Trophoblast cell (in vitro differentiated cells and primary cell): Measurements from ENCODE around the gene TSHZ1.

Source experiments
- DNase-seq, 2 donors: peaks; one replicate each; pipeline ENCODE4 v3.0.0-alpha.2; 2016
- H2AFZ ChIP-seq: 2 replicates; pipeline ENCODE4 v1.6.1; 2013; ENCODE audit warnings: low read length, moderate library complexity, mild to moderate bottlenecking; ENCODE audit not compliant: insufficient read depth, poor library complexity
- H2AK5ac ChIP-seq: 2 replicates; pipeline ENCODE4 v1.6.1; 2013; ENCODE audit warnings: mild to moderate bottlenecking, low read length
- H2BK120ac ChIP-seq: 2 replicates; pipeline ENCODE4 v1.6.1; 2013; ENCODE audit warnings: low read length, mild to moderate bottlenecking, moderate library complexity; ENCODE audit not compliant: insufficient read depth, poor library complexity
- H2BK12ac ChIP-seq: 2 replicates; pipeline ENCODE4 v1.6.1; 2013; ENCODE audit warnings: mild to moderate bottlenecking, low read length, moderate library complexity
- H2BK5ac ChIP-seq: 2 replicates; pipeline ENCODE4 v1.6.1; 2013; ENCODE audit warnings: low read length, low read depth, moderate library complexity, mild to moderate bottlenecking; ENCODE audit not compliant: poor library complexity
- H3K14ac ChIP-seq: 2 replicates; pipeline ENCODE4 v1.6.1; 2013; ENCODE audit warnings: mild to moderate bottlenecking, low read length
- H3K18ac ChIP-seq: 2 replicates; pipeline ENCODE4 v1.6.1; 2013; ENCODE audit warnings: mild to moderate bottlenecking, low read length
- H3K23ac ChIP-seq: 2 replicates; pipeline ENCODE4 v1.6.1; 2013; ENCODE audit warnings: low read length
- H3K27ac ChIP-seq: 2 replicates; pipeline ENCODE4 v1.5.1; 2013; ENCODE audit warnings: low read depth, mild to moderate bottlenecking, inconsistent platforms, low read length, moderate library complexity
- H3K27me3 ChIP-seq: 2 replicates; pipeline ENCODE4 v1.6.1; 2013; ENCODE audit warnings: inconsistent platforms, mild to moderate bottlenecking, low read length, moderate library complexity; ENCODE audit not compliant: insufficient read depth
- H3K36me3 ChIP-seq, 2 experiments: 1 replicate in 1 of 2; 2 replicates in 1 of 2; pipeline ENCODE4 v1.6.1; 2013; ENCODE audit warnings: low read length in 2 of 2, mild to moderate bottlenecking in 2 of 2, moderate library complexity in 1 of 2; ENCODE audit not compliant: insufficient read depth in 2 of 2, control insufficient read depth in 1 of 2
- H3K4ac ChIP-seq: 2 replicates; pipeline ENCODE4 v1.6.1; 2013; ENCODE audit warnings: low read depth, mild to moderate bottlenecking, low read length, moderate library complexity
- H3K4me1 ChIP-seq, 2 experiments: 1 replicate in 1 of 2; 2 replicates in 1 of 2; pipeline ENCODE4 v1.6.1; 2013; ENCODE audit warnings: low read length in 2 of 2, mild to moderate bottlenecking in 2 of 2, moderate library complexity in 1 of 2; ENCODE audit not compliant: insufficient read depth in 2 of 2, control insufficient read depth in 1 of 2
- H3K4me2 ChIP-seq: 2 replicates; pipeline ENCODE4 v1.6.1; 2013; ENCODE audit warnings: inconsistent platforms, mild to moderate bottlenecking, low read length, moderate library complexity
- H3K4me3 ChIP-seq: 2 replicates; pipeline ENCODE4 v1.5.1; 2013; ENCODE audit warnings: mild to moderate bottlenecking, low read depth, low read length, inconsistent platforms
- H3K79me1 ChIP-seq: one replicate; pipeline ENCODE4 v1.6.1; 2013; ENCODE audit warnings: low read length
- H3K79me2 ChIP-seq: 2 replicates; pipeline ENCODE4 v1.6.1; 2013; ENCODE audit warnings: low read length, mild to moderate bottlenecking; ENCODE audit not compliant: control insufficient read depth, insufficient read depth, poor library complexity
- H3K9ac ChIP-seq: 2 replicates; pipeline ENCODE4 v1.6.1; 2013; ENCODE audit warnings: mild to moderate bottlenecking, low read length
- H3K9me3 ChIP-seq: 2 replicates; pipeline ENCODE4 v1.6.1; 2013; ENCODE audit warnings: low read depth, mild to moderate bottlenecking, control low read depth, inconsistent platforms, low read length; ENCODE audit not compliant: insufficient read depth
- H4K12ac ChIP-seq: 2 replicates; pipeline ENCODE4 v1.6.1; 2013; ENCODE audit warnings: low read depth, mild to moderate bottlenecking, low read length, moderate library complexity
- H4K8ac ChIP-seq: 2 replicates; pipeline ENCODE4 v1.6.1; 2013; ENCODE audit warnings: low read depth, mild to moderate bottlenecking, low read length, moderate library complexity
- H4K91ac ChIP-seq: one replicate; pipeline ENCODE4 v1.6.1; 2013; ENCODE audit warnings: low read depth, mild to moderate bottlenecking, low read length, moderate library complexity
- WGBS: extraction: QIAGEN DNeasy Blood & Tissue Kit; methylation state at CpG from one replicate; pipeline ENCODE4 v1.1.7; 2013; ENCODE audit warnings: missing lambda C conversion rate; ENCODE audit not compliant: insufficient read length, insufficient coverage; ENCODE audit errors: extremely low coverage; 5-methylcytosine and 5-hydroxymethylcytosine counted together

Gene TSHZ1

DNA sequence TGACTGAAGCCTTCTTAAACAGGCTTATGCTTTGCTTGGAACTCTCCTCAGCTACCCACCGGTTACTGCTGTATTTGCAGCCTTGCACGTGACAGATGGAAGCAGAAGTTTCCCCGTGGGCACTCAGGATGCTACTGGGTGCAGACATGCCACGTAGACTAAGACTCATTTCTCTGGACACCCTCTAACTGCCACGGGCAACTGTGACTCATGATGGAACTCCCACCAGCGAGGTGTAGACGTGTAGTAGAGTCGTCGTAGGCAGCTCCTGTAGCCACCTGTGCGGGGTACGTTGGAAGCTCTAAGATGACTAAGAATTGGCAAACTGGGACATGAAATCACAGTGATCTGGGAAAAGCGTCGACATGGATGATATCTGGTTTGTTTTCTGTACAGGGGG lies 27.5 kb downstream of the TSHZ1 start:
- Histone ChIP-seq H2AFZ (no peak overlapping the region), H3K79me2 (no peaks in the 10 kb centered on the region), H3K4me2 (no peak overlapping the region), H2BK12ac (no peak overlapping the region), H2AK5ac (no peak overlapping the region), H3K14ac (no peak overlapping the region), H3K4ac (no peak overlapping the region), H3K27me3 (no peaks in the 10 kb centered on the region), H3K9ac (no peak overlapping the region), H2BK120ac (no peak overlapping the region), H4K91ac (no peak overlapping the region), H4K8ac (no peak overlapping the region), H2BK5ac (no peak overlapping the region), H3K27ac (no peak overlapping the region), H3K23ac (no peak overlapping the region), H3K9me3 (peaks cover 4% of the 10 kb centered on the region), H3K79me1 (no peaks in the 10 kb centered on the region), H3K4me3 (no peak overlapping the region), H3K36me3 (no peaks in the 10 kb centered on the region), H4K12ac (no peak overlapping the region), H3K4me1 (no peaks in the 10 kb centered on the region), H3K18ac (no peak overlapping the region)
- DNase-seq, result no peak
- no CpG with 5 or more reads among the region's 13 CpGs for WGBS

DNA sequence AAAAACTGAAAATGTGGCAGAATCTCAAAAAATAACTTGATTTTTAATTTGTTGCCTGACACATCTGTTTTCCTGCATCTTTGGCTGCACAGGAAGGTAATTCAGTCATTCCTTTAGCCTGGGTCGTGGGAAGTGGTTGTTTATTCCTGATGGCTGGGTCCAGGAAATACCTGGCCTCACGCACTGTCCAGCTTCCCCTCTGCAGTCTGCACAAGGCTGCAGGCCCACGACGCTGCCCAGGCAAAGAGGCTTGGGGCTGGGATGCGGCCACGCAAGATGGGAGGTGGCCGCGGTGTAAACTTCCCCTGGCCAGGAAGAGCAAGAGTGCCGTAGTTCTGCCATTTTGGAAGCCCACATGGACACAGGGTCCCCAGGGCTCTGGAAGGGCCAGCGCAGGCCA lies 28.2 kb downstream of the TSHZ1 start:
- no peak overlapping the region for H2BK12ac ChIP-seq
- H3K79me1 ChIP-seq, result no peaks in the 10 kb centered on the region
- no peaks in the 10 kb centered on the region for H3K36me3 ChIP-seq
- H2AK5ac ChIP-seq, result no peak overlapping the region
- no peak overlapping the region for H3K14ac ChIP-seq
- no peak overlapping the region for H2BK5ac ChIP-seq
- no peak overlapping the region for H3K4me3 ChIP-seq
- H3K18ac ChIP-seq, result no peak overlapping the region
- no peak overlapping the region for H3K9ac ChIP-seq
- no peaks in the 10 kb centered on the region for H3K79me2 ChIP-seq
- H4K91ac ChIP-seq, result no peak overlapping the region
- H4K8ac ChIP-seq, result no peak overlapping the region
- no peak for DNase-seq
- H2BK120ac ChIP-seq, result no peak overlapping the region
- no peak overlapping the region for H3K4me2 ChIP-seq
- no peak overlapping the region for H3K23ac ChIP-seq
- H3K4ac ChIP-seq, result no peak overlapping the region
- H2AFZ ChIP-seq, result no peak overlapping the region
- peaks cover 4% of the 10 kb centered on the region for H3K9me3 ChIP-seq
- H3K4me1 ChIP-seq, result no peaks in the 10 kb centered on the region
- no peak overlapping the region for H3K27ac ChIP-seq
- H3K27me3 ChIP-seq, result no peaks in the 10 kb centered on the region
- WGBS, result no CpG with 5 or more reads among the region's 10 CpGs
- H4K12ac ChIP-seq, result no peak overlapping the region

DNA sequence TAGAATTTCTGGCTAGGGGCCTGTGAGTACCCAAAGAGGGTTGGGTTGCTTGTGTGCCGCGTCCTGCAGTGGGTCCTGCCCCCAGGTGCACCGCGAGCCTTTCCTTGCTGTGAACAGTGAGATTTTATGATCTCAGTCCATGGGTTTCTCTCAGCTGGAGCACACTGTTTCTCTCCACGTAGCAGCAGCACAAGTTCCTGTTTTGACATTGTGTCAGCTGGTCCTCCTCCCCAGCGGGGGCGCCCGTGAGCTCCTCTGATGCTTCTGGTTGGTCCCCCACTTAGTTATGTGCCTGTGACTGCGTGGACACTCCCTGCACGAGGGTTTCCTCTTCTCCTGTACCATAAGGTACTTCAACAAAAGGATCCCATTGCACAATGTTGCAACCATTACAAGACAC lies 29.8 kb downstream of the TSHZ1 start:
- no peak overlapping the region for H3K27ac ChIP-seq
- no peak overlapping the region for H3K14ac ChIP-seq
- H3K9ac ChIP-seq, result no peak overlapping the region
- no peak for DNase-seq
- no peak overlapping the region for H3K4me2 ChIP-seq
- no peak overlapping the region for H2AFZ ChIP-seq
- WGBS, result no CpG with 5 or more reads among the region's 10 CpGs
- H4K91ac ChIP-seq, result no peak overlapping the region
- no peaks in the 10 kb centered on the region for H3K36me3 ChIP-seq
- H2BK120ac ChIP-seq, result no peak overlapping the region
- no peak overlapping the region for H2BK5ac ChIP-seq
- H3K4ac ChIP-seq, result no peak overlapping the region
- H3K4me3 ChIP-seq, result no peak overlapping the region
- H3K79me1 ChIP-seq, result no peaks in the 10 kb centered on the region
- H4K12ac ChIP-seq, result no peak overlapping the region
- H3K9me3 ChIP-seq, result peaks cover 4% of the 10 kb centered on the region
- H3K23ac ChIP-seq, result no peak overlapping the region
- no peaks in the 10 kb centered on the region for H3K27me3 ChIP-seq
- no peaks in the 10 kb centered on the region for H3K79me2 ChIP-seq
- H2AK5ac ChIP-seq, result no peak overlapping the region
- no peak overlapping the region for H2BK12ac ChIP-seq
- H3K4me1 ChIP-seq, result no peaks in the 10 kb centered on the region
- H4K8ac ChIP-seq, result no peak overlapping the region
- H3K18ac ChIP-seq, result no peak overlapping the region

- H3K79me2 ChIP-seq, result no peaks in the 10 kb centered on the region
- H3K27me3 ChIP-seq, result no peaks in the 10 kb centered on the region
- WGBS, result no CpG with 5 or more reads among the region's 1 CpG
- H3K36me3 ChIP-seq, result no peaks in the 10 kb centered on the region
- H2BK120ac ChIP-seq, result no peak overlapping the region
- no peak overlapping the region for H4K91ac ChIP-seq
- H3K4ac ChIP-seq, result no peak overlapping the region
- no peak for DNase-seq
- no peak overlapping the region for H2BK12ac ChIP-seq
- H3K27ac ChIP-seq, result no peak overlapping the region
- H3K14ac ChIP-seq, result no peak overlapping the region
- H4K8ac ChIP-seq, result no peak overlapping the region
- no peak overlapping the region for H2BK5ac ChIP-seq
- H3K79me1 ChIP-seq, result no peaks in the 10 kb centered on the region
- no peak overlapping the region for H3K9ac ChIP-seq
- no peaks in the 10 kb centered on the region for H3K4me1 ChIP-seq
- no peak overlapping the region for H2AK5ac ChIP-seq
- H3K23ac ChIP-seq, result no peak overlapping the region
- no peak overlapping the region for H3K18ac ChIP-seq
- no peak overlapping the region for H4K12ac ChIP-seq
- no peak overlapping the region for H2AFZ ChIP-seq
- no peak overlapping the region for H3K4me2 ChIP-seq
- no peak overlapping the region for H3K4me3 ChIP-seq
- peaks cover 4% of the 10 kb centered on the region for H3K9me3 ChIP-seq
Measured at GRCh38 chr18:75241705-75242104, 31.1 kb downstream of the TSHZ1 start.
